Measurements from ENCODE around the gene RPIA.
A peak's percentile ranks its signal among the peaks of the same experiment; 100 is the strongest.

The RPIA gene

DNA sequence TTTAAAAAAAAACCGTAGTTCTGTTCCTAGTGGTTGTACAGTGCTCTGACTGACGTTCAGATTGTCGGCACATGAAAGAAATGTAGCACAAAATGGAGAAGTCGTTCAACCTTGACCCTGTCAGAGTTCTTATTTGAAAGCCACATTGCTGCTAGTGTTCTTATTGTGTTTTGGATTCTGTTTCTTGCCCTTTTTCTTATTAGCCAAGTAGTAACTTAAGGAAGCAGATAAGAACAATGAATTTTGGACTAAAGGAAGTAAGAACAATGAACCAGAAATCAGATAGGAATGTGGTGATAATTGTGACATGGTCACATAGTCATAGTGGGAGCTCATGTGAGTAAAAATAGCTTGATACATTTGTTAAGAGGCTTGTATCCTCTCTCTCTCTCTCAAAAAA is 45.9 kb downstream of the RPIA start:
- no peak for DNase-seq (ENCODE audit: low spot score)
- TF ChIP-seq CTCF (IDR thresholded peaks at IDR 0.05; ENCODE audit: extremely low read depth, insufficient read depth, missing control alignments): no peak
- in situ Hi-C loops (cut with MboI; ENCODE audit: low pct_unique_long_range_greater_than_20kb, low sequenced_read_pairs, unreplicated experiment): no loop called here

DNA sequence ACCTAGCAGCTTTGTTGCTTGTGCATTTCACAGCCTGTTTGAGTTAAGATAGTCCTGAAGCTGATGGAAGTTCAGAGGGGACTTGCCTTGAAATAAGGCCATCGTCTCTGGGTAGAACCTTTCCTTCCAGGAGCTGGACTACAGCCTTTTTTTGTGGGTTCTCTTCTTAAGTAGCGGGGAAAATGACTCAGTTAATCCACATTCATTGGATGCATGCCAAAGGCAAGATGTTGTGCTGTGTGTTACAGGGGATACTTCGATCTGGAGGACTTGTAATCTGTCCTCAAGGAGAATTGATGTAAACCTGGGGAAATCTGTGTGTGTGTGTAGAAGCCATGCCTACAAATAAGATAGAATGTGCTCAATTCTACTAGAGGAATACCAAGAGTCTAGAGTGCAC is 46.8 kb downstream of the RPIA start:
- DNase-seq (ENCODE audit: low spot score): no peak
- in situ Hi-C loops (cut with MboI; ENCODE audit: low pct_unique_long_range_greater_than_20kb, low sequenced_read_pairs, unreplicated experiment): no loop called here
- no peak for TF ChIP-seq CTCF (IDR thresholded peaks at IDR 0.05; ENCODE audit: extremely low read depth, insufficient read depth, missing control alignments)

- peak; percentile 64 for DNase-seq (ENCODE audit: low spot score)
- in situ Hi-C loops (cut with MboI; ENCODE audit: low pct_unique_long_range_greater_than_20kb, low sequenced_read_pairs, unreplicated experiment): no loop called here
- TF ChIP-seq CTCF (IDR thresholded peaks at IDR 0.05; ENCODE audit: extremely low read depth, insufficient read depth, missing control alignments): peak; percentile 92
Measured at GRCh38 chr2:88739985-88740600, 48.6 kb downstream of the RPIA start.

- DNase-seq (ENCODE audit: low spot score): no peak
- no peak for TF ChIP-seq CTCF (IDR thresholded peaks at IDR 0.05; ENCODE audit: extremely low read depth, insufficient read depth, missing control alignments)
- in situ Hi-C loops (cut with MboI; ENCODE audit: low pct_unique_long_range_greater_than_20kb, low sequenced_read_pairs, unreplicated experiment): no loop called here
Measured at GRCh38 chr2:88746929-88747490, 55.5 kb downstream of the RPIA start.

DNA sequence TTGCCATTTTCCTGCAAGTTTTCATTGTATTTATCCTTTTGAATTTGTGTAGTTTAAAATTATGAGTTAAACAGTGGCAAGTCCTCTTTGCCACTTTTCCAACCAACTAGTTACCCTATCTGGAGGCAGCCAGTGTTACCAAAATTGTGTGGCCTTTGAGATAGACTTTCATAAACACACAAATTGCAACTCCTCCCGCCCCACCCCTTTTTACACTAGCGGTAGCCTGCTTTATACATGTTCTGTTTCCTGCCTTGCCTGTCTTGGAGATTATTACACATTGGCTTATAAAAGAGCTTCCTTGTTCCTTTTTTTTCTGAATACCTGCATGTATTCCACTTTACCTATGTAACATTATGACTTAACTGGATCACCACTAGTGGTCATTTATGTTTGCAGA is 56.5 kb downstream of the RPIA start:
- in situ Hi-C loops (cut with MboI; ENCODE audit: low pct_unique_long_range_greater_than_20kb, low sequenced_read_pairs, unreplicated experiment): no loop called here
- DNase-seq (ENCODE audit: low spot score): no peak
- no peak for TF ChIP-seq CTCF (IDR thresholded peaks at IDR 0.05; ENCODE audit: extremely low read depth, insufficient read depth, missing control alignments)

GRCh38 chr2:88751768-88752167 is 60.3 kb downstream of the RPIA start:
- no peak for DNase-seq (ENCODE audit: low spot score)
- in situ Hi-C loops (cut with MboI; ENCODE audit: low pct_unique_long_range_greater_than_20kb, low sequenced_read_pairs, unreplicated experiment): no loop called here
- no peak for TF ChIP-seq CTCF (IDR thresholded peaks at IDR 0.05; ENCODE audit: extremely low read depth, insufficient read depth, missing control alignments)

Data from GM13977 (cell line).